Hepatocyte (in vitro differentiated cells): ENCODE data around the gene IREB2.
A peak's percentile ranks its signal among the peaks of the same experiment; 100 is the strongest.

ENCODE experiments used
- EZH2 ChIP-seq: fragments of 200-600 bp; sonication (generic); IDR thresholded peaks from 2 replicates; pipeline ENCODE4 v1.6.1; 2016; ENCODE audit warnings: antibody characterized with exemption, mild to moderate bottlenecking, borderline replicate concordance
- EZH2phosphoT487 ChIP-seq: fragments of 200-600 bp; sonication (generic); IDR thresholded peaks from one replicate; pipeline ENCODE4 v1.6.1; 2018; ENCODE audit warnings: antibody characterized with exemption, mild to moderate bottlenecking, low read depth, moderate library complexity; ENCODE audit not compliant: unreplicated experiment, severe bottlenecking
- TF ChIP-seq, protein P1 (sequence below): fragments of 200-600 bp; sonication (generic); IDR thresholded peaks from 2 replicates; pipeline ENCODE4 v1.5.1; 2016; ENCODE audit warnings: antibody characterized with exemption, mild to moderate bottlenecking; ENCODE audit not compliant: poor library complexity

DNA sequence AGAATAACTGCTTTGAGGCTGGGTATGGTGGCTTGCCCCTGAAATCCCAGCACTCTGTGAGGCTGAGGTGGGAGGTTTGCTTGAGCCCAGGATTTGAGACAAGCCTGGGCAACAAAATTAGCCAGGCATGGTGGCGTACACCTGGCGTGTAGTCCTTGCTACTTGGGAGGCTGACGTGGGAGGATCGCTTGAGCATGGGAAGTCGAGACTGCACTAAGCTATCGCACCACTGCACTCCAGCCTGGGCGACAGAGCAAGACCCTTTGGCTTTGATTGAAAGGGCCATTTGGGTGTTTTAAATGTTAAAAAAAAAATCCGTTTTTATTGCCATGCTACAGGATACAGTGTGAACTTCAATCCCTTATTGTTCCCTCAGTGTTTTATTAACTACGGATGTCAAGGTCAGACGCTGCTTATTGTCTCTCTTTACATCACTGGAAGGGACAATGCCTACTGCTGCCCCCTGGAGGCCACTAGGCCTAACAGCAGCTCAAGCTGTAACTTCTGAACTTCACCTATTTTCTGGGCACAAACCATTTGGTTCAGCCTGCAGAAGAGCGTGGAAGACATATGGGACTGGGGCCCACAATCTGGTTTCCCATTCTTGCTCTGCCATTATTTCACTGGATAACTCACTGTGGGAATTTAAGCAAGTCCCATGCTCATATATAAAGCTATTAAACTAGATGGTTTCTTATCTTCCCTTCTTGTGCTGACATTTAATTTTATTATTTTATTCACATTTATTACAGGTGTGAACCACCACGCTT lies 15.3 kb upstream of the IREB2 start:
- TF ChIP-seq, protein P1, sequence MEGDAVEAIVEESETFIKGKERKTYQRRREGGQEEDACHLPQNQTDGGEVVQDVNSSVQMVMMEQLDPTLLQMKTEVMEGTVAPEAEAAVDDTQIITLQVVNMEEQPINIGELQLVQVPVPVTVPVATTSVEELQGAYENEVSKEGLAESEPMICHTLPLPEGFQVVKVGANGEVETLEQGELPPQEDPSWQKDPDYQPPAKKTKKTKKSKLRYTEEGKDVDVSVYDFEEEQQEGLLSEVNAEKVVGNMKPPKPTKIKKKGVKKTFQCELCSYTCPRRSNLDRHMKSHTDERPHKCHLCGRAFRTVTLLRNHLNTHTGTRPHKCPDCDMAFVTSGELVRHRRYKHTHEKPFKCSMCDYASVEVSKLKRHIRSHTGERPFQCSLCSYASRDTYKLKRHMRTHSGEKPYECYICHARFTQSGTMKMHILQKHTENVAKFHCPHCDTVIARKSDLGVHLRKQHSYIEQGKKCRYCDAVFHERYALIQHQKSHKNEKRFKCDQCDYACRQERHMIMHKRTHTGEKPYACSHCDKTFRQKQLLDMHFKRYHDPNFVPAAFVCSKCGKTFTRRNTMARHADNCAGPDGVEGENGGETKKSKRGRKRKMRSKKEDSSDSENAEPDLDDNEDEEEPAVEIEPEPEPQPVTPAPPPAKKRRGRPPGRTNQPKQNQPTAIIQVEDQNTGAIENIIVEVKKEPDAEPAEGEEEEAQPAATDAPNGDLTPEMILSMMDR, result peak; percentile 97
- no peak for TF ChIP-seq EZH2phosphoT487
- TF ChIP-seq EZH2, result no peak
